DND-41 (cell line): ENCODE data around the gene SEC14L5.
A peak's percentile ranks its signal among the peaks of the same experiment; 100 is the strongest.

ENCODE experiments used
- ATAC-seq: fragments of 200-7000 bp; cut with Tn5 transposase; 3 replicates; pipeline ENCODE4 v1.9.1; 2021; ENCODE audit warnings: low read depth; ENCODE audit not compliant: insufficient read depth
- DNase-seq: peaks from one replicate; pipeline ENCODE4 v3.0.0-alpha.2; 2020
- H2AFZ ChIP-seq: 2 replicates; pipeline ENCODE4 v1.6.0; 2012; ENCODE audit warnings: low read depth, low read length
- H3K27ac ChIP-seq: 2 replicates; pipeline ENCODE4 v1.5.1; 2012; ENCODE audit warnings: low read length, inconsistent platforms
- H3K27me3 ChIP-seq: fragments of 200-600 bp; sonication (generic); 2 replicates; pipeline ENCODE4 v1.6.0; 2012; ENCODE audit warnings: low read length, mild to moderate bottlenecking, inconsistent platforms; ENCODE audit not compliant: insufficient read depth, poor library complexity
- H3K36me3 ChIP-seq: 2 replicates; pipeline ENCODE4 v1.5.1; 2012; ENCODE audit warnings: low read length, inconsistent platforms; ENCODE audit not compliant: insufficient read depth
- H3K4me1 ChIP-seq: 2 replicates; pipeline ENCODE4 v1.5.1; 2012; ENCODE audit warnings: mild to moderate bottlenecking, low read length; ENCODE audit not compliant: insufficient read depth
- H3K4me2 ChIP-seq: 2 replicates; pipeline ENCODE4 v1.6.0; 2012; ENCODE audit warnings: mild to moderate bottlenecking, moderate library complexity, low read length, inconsistent platforms; ENCODE audit not compliant: insufficient read depth
- H3K4me3 ChIP-seq, 2 experiments: fragments of 200-600 bp in 1 of 2; shearing (Covaris generic) in 1 of 2; 2 replicates each; pipeline ENCODE4 v1.5.1; 2012 to 2016; ENCODE audit warnings: inconsistent platforms in 2 of 2, low read length in 2 of 2, mild to moderate bottlenecking in 2 of 2, low read depth in 1 of 2, moderate library complexity in 1 of 2
- H3K79me2 ChIP-seq: 2 replicates; pipeline ENCODE4 v1.6.0; 2012; ENCODE audit warnings: low read length, inconsistent platforms; ENCODE audit not compliant: insufficient read depth
- H3K9ac ChIP-seq: 2 replicates; pipeline ENCODE4 v1.6.0; 2012; ENCODE audit warnings: low read depth, mild to moderate bottlenecking, inconsistent platforms, low read length, moderate library complexity
- H3K9me3 ChIP-seq: 2 replicates; pipeline ENCODE4 v1.5.1; 2012; ENCODE audit warnings: low read length, moderate library complexity, mild to moderate bottlenecking, inconsistent platforms; ENCODE audit not compliant: insufficient read depth, severe bottlenecking
- H4K20me1 ChIP-seq: 2 replicates; pipeline ENCODE4 v1.6.0; 2012; ENCODE audit warnings: low read length; ENCODE audit not compliant: insufficient read depth
- CTCF ChIP-seq: IDR thresholded peaks from 2 replicates; pipeline ENCODE4 v1.5.1; 2012; ENCODE audit warnings: borderline replicate concordance, low read length, moderate library complexity, mild to moderate bottlenecking; ENCODE audit not compliant: poor library complexity, severe bottlenecking; ENCODE audit errors: extremely low read depth
- EZH2 ChIP-seq: IDR thresholded peaks from 3 replicates; pipeline ENCODE4 v1.6.1; 2012; ENCODE audit warnings: borderline replicate concordance, low read depth, mild to moderate bottlenecking, moderate library complexity, low read length, inconsistent platforms; ENCODE audit not compliant: severe bottlenecking

SEC14L5 gene

GRCh38 chr16:5022521-5022920 is 64.4 kb downstream of the SEC14L5 start:
- Histone ChIP-seq H3K36me3 (no peaks in the 10 kb centered on the region), H3K4me2 (no peak overlapping the region), H3K27me3 (no peaks in the 10 kb centered on the region), H4K20me1 (no peaks in the 10 kb centered on the region), H2AFZ (no peak overlapping the region), H3K9me3 (no peaks in the 10 kb centered on the region), H3K27ac (no peak overlapping the region), H3K9ac (no peak overlapping the region), H3K4me3 (no peak overlapping the region), H3K4me1 (no peaks in the 10 kb centered on the region), H3K79me2 (no peaks in the 10 kb centered on the region)
- ATAC-seq, result no peak
- TF ChIP-seq EZH2 (no peak), CTCF (no peak)
- no peak for DNase-seq

GRCh38 chr16:5024632-5025031 is 66.5 kb downstream of the SEC14L5 start:
- TF ChIP-seq CTCF (peak; percentile 19), EZH2 (no peak)
- H2AFZ ChIP-seq, result no peak overlapping the region
- DNase-seq, result no peak

GRCh38 chr16:5025171-5025632 is 67.1 kb downstream of the SEC14L5 start:
- 0 out of 3 replicates have a peak, but pooled peaks have one; percentile 29 for ATAC-seq
- no peak for DNase-seq
- no peaks in the 10 kb centered on the region for H3K4me1 ChIP-seq
- H3K27me3 ChIP-seq, result no peaks in the 10 kb centered on the region
- H3K4me3 ChIP-seq, result no peak overlapping the region
- H4K20me1 ChIP-seq, result no peaks in the 10 kb centered on the region
- TF ChIP-seq EZH2 (no peak), CTCF (peak; percentile 35)
- H3K4me2 ChIP-seq, result no peak overlapping the region
- no peak overlapping the region for H3K27ac ChIP-seq
- H3K9ac ChIP-seq, result no peak overlapping the region
- H3K9me3 ChIP-seq, result no peaks in the 10 kb centered on the region
- no peaks in the 10 kb centered on the region for H3K79me2 ChIP-seq
- no peaks in the 10 kb centered on the region for H3K36me3 ChIP-seq
- no peak overlapping the region for H2AFZ ChIP-seq

More at GRCh38 chr16:5024632-5025031, 66.5 kb downstream of the SEC14L5 start:
- no peaks in the 10 kb centered on the region for H4K20me1 ChIP-seq
- H3K4me2 ChIP-seq, result no peak overlapping the region
- no peaks in the 10 kb centered on the region for H3K4me1 ChIP-seq
- no peak overlapping the region for H3K27ac ChIP-seq
- no peak overlapping the region for H3K9ac ChIP-seq
- no peaks in the 10 kb centered on the region for H3K9me3 ChIP-seq
- H3K36me3 ChIP-seq, result no peaks in the 10 kb centered on the region
- H3K79me2 ChIP-seq, result no peaks in the 10 kb centered on the region
- no peaks in the 10 kb centered on the region for H3K27me3 ChIP-seq
- no peak overlapping the region for H3K4me3 ChIP-seq
- no peak for ATAC-seq

- no peak overlapping the region for H3K4me2 ChIP-seq
- no peaks in the 10 kb centered on the region for H3K36me3 ChIP-seq
- H3K79me2 ChIP-seq, result no peaks in the 10 kb centered on the region
- 0 out of 2 replicates have a peak, but pooled peaks cover under 1% of the 10 kb centered on the region for H3K4me1 ChIP-seq
- H4K20me1 ChIP-seq, result no peaks in the 10 kb centered on the region
- DNase-seq (no peak), ATAC-seq (no peak)
- no peak for TF ChIP-seq EZH2
- no peak for TF ChIP-seq CTCF
- H3K9me3 ChIP-seq, result no peaks in the 10 kb centered on the region
- no peak overlapping the region for H3K9ac ChIP-seq
- no peak overlapping the region for H2AFZ ChIP-seq
- no peak overlapping the region for H3K4me3 ChIP-seq
- no peaks in the 10 kb centered on the region for H3K27me3 ChIP-seq
- no peak overlapping the region for H3K27ac ChIP-seq
Observed at GRCh38 chr16:5026664-5027063, 68.5 kb downstream of the SEC14L5 start.
